SK-N-SH treated with all-trans-retinoic acid at 6 μM for 48 hours (cell line): Measurements from ENCODE around the gene FBXO7.

Source experiments
- ATAC-seq: fragments of 200-7000 bp; cut with Tn5 transposase; 3 replicates; pipeline ENCODE4 v1.9.1; 2020; ENCODE audit warnings: mild to moderate bottlenecking, moderate library complexity
- ARNTL ChIP-seq: fragments of 450-650 bp; formaldehyde crosslinking; IDR thresholded peaks from 2 replicates; pipeline ENCODE4 v1.5.0; 2020; ENCODE audit warnings: low read depth, mild to moderate bottlenecking, moderate library complexity, borderline replicate concordance
- BACH2 ChIP-seq: fragments of 250-450 bp; sonication (Bioruptor Pico); IDR thresholded peaks from 2 replicates; pipeline ENCODE4 v1.9.0; 2021; ENCODE audit warnings: mild to moderate bottlenecking, borderline replicate concordance
- CSDC2 ChIP-seq: fragments of 250-450 bp; sonication (Bioruptor Pico); IDR thresholded peaks from 2 replicates; pipeline ENCODE4 v1.5.0; 2020; ENCODE audit warnings: mild to moderate bottlenecking, moderate library complexity
- ESRRG ChIP-seq: fragments of 250-450 bp; sonication (Bioruptor Pico); IDR thresholded peaks from 2 replicates; pipeline ENCODE4 v1.6.1; 2021; ENCODE audit warnings: mild to moderate bottlenecking
- GLIS3 ChIP-seq: fragments of 250-450 bp; sonication (Bioruptor Pico); IDR thresholded peaks from 2 replicates; pipeline ENCODE4 v1.5.0; 2020; ENCODE audit warnings: mild to moderate bottlenecking, moderate library complexity
- ISL1 ChIP-seq: fragments of 250-450 bp; sonication (Bioruptor Pico); IDR thresholded peaks from 2 replicates; pipeline ENCODE4 v2.1.2; 2022; ENCODE audit warnings: mild to moderate bottlenecking, moderate library complexity
- OSR1 ChIP-seq: fragments of 250-450 bp; sonication (Bioruptor Pico); IDR thresholded peaks from 2 replicates; pipeline ENCODE4 v1.8.0; 2022; ENCODE audit warnings: moderate library complexity, mild to moderate bottlenecking, inconsistent platforms
- PPARA ChIP-seq: fragments of 250-450 bp; sonication (Bioruptor Pico); IDR thresholded peaks from 2 replicates; pipeline ENCODE4 v1.5.0; 2020; ENCODE audit warnings: mild to moderate bottlenecking, borderline replicate concordance
- RARB ChIP-seq: fragments of 250-450 bp; sonication (Bioruptor Pico); IDR thresholded peaks from 2 replicates; pipeline ENCODE4 v1.8.0; 2021; ENCODE audit warnings: mild to moderate bottlenecking, moderate library complexity
- SNAI2 ChIP-seq: fragments of 250-450 bp; sonication (Bioruptor Pico); IDR thresholded peaks from 2 replicates; pipeline ENCODE4 v1.5.0; 2020; ENCODE audit warnings: mild to moderate bottlenecking, moderate library complexity
- TCF4 ChIP-seq: fragments of 250-450 bp; sonication (Bioruptor Pico); IDR thresholded peaks from 2 replicates; pipeline ENCODE4 v1.8.0; 2021; ENCODE audit warnings: mild to moderate bottlenecking, moderate library complexity, borderline replicate concordance
- ZC3H10 ChIP-seq: fragments of 250-450 bp; sonication (Bioruptor Pico); IDR thresholded peaks from 2 replicates; pipeline ENCODE4 v1.5.1; 2021; ENCODE audit warnings: mild to moderate bottlenecking, moderate library complexity
- ZFP3 ChIP-seq: fragments of 250-450 bp; sonication (Bioruptor Pico); IDR thresholded peaks from 2 replicates; pipeline ENCODE4 v1.5.0; 2020; ENCODE audit warnings: mild to moderate bottlenecking, moderate library complexity
- ZFP30 ChIP-seq: fragments of 450-650 bp; formaldehyde crosslinking; IDR thresholded peaks from 2 replicates; pipeline ENCODE4 v1.5.0; 2022; ENCODE audit warnings: mild to moderate bottlenecking, moderate library complexity
- ZNF565 ChIP-seq: fragments of 450-650 bp; formaldehyde crosslinking; conservative IDR thresholded peaks from 2 replicates; pipeline ENCODE4 v1.5.0; 2020; ENCODE audit warnings: low read depth, mild to moderate bottlenecking, moderate library complexity
- ZNF70 ChIP-seq: fragments of 450-650 bp; formaldehyde crosslinking; IDR thresholded peaks from 2 replicates; pipeline ENCODE4 v1.5.0; 2020; ENCODE audit warnings: mild to moderate bottlenecking, moderate library complexity
- TF ChIP-seq, protein P1 (sequence below): fragments of 250-450 bp; sonication (Bioruptor Pico); IDR thresholded peaks from 2 replicates; pipeline ENCODE4 v1.5.1; 2020; ENCODE audit warnings: low read depth, mild to moderate bottlenecking, moderate library complexity
- TF ChIP-seq, protein P2 (sequence below): fragments of 250-450 bp; sonication (Bioruptor Pico); IDR thresholded peaks from 2 replicates; pipeline ENCODE4 v1.5.1; 2021; ENCODE audit warnings: mild to moderate bottlenecking, moderate library complexity
- TF ChIP-seq, protein P3 (sequence below): fragments of 250-450 bp; sonication (Bioruptor Pico); IDR thresholded peaks from 2 replicates; pipeline ENCODE4 v1.8.0; 2020; ENCODE audit warnings: mild to moderate bottlenecking, moderate library complexity, borderline replicate concordance
- TF ChIP-seq, protein P4 (sequence below): fragments of 250-450 bp; sonication (Bioruptor Pico); IDR thresholded peaks from 2 replicates; pipeline ENCODE4 v1.8.0; 2021; ENCODE audit warnings: low read depth, mild to moderate bottlenecking, moderate library complexity, borderline replicate concordance

Gene FBXO7

DNA sequence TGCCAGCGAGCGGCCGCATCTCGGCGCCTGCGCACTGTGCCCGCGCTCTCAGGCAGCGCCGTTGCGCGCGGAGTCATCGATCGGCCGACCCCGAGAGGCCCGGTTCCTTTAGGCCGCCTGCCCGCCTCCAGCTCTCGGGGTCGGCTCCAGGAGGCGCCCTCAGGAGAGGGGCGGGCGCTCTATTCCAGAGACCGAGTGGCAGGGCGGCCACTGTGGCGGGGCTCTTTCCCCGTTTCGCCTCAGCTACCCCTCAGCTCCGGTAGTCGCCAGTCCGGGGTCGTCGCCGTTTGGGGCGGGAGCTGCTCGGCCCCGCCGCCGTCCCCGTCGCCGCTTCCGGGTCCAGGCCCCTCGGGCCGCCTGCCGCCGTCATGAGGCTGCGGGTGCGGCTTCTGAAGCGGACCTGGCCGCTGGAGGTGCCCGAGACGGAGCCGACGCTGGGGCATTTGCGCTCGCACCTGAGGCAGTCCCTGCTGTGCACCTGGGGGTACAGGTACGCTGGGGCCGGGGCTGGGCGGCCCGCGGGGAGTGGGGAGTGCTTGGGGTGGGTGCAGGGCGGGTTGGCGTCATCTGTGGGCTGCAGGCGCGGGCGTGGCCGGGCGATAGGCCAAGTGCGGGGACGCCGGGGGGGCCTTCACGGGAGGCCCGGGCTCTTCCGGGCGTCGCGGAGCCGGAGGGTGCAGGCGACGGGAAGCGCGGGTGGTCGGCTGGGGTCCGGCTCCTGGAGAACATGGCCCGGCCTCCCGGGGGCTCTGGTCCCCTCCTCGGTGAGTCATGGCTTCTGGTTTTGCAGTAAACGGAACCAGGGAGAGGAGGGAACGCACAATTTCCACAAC, at the start of gene FBXO7:
TSS of gene FBXO7 (plus strand) at position 177 of the 833 bp plus-strand sequence. CDS start at position 369, 192 bp downstream.
- peak; percentile 86 for ATAC-seq
- TF ChIP-seq ARNTL = no peak
- TF ChIP-seq ZNF70 (CRISPR knock-in tag) = no peak
- no peak for TF ChIP-seq CSDC2

DNA sequence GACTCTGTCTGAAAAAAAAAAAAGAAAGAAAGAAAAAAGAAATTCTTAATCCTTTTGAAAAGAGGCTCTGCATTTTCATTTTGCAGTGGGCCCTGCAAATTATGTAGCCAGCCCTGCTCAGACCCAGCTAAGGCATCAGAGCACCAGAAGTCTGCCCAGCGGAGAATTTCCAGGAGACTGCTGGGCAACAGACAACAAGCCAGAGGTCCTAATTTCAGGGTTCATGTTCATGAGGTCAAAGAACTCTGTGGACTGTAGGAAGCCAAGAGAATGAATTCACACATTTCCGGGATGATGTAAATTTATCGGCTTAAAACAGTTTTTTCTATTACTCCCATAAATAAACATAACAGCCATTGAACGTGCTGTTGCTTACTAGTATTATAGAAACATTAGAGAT, 47.7 kb upstream of the FBXO7 start:
- TF ChIP-seq, protein P1, sequence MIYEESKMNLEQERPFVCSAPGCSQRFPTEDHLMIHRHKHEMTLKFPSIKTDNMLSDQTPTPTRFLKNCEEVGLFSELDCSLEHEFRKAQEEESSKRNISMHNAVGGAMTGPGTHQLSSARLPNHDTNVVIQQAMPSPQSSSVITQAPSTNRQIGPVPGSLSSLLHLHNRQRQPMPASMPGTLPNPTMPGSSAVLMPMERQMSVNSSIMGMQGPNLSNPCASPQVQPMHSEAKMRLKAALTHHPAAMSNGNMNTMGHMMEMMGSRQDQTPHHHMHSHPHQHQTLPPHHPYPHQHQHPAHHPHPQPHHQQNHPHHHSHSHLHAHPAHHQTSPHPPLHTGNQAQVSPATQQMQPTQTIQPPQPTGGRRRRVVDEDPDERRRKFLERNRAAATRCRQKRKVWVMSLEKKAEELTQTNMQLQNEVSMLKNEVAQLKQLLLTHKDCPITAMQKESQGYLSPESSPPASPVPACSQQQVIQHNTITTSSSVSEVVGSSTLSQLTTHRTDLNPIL (CRISPR knock-in tag) = no peak
- no peak for TF ChIP-seq CSDC2
- TF ChIP-seq, protein P2, sequence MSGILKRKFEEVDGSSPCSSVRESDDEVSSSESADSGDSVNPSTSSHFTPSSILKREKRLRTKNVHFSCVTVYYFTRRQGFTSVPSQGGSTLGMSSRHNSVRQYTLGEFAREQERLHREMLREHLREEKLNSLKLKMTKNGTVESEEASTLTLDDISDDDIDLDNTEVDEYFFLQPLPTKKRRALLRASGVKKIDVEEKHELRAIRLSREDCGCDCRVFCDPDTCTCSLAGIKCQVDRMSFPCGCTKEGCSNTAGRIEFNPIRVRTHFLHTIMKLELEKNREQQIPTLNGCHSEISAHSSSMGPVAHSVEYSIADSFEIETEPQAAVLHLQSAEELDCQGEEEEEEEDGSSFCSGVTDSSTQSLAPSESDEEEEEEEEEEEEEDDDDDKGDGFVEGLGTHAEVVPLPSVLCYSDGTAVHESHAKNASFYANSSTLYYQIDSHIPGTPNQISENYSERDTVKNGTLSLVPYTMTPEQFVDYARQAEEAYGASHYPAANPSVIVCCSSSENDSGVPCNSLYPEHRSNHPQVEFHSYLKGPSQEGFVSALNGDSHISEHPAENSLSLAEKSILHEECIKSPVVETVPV (CRISPR knock-in tag) = no peak
- TF ChIP-seq, protein P3, sequence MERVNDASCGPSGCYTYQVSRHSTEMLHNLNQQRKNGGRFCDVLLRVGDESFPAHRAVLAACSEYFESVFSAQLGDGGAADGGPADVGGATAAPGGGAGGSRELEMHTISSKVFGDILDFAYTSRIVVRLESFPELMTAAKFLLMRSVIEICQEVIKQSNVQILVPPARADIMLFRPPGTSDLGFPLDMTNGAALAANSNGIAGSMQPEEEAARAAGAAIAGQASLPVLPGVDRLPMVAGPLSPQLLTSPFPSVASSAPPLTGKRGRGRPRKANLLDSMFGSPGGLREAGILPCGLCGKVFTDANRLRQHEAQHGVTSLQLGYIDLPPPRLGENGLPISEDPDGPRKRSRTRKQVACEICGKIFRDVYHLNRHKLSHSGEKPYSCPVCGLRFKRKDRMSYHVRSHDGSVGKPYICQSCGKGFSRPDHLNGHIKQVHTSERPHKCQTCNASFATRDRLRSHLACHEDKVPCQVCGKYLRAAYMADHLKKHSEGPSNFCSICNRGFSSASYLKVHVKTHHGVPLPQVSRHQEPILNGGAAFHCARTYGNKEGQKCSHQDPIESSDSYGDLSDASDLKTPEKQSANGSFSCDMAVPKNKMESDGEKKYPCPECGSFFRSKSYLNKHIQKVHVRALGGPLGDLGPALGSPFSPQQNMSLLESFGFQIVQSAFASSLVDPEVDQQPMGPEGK (CRISPR knock-in tag) = no peak
- TF ChIP-seq, protein P4, sequence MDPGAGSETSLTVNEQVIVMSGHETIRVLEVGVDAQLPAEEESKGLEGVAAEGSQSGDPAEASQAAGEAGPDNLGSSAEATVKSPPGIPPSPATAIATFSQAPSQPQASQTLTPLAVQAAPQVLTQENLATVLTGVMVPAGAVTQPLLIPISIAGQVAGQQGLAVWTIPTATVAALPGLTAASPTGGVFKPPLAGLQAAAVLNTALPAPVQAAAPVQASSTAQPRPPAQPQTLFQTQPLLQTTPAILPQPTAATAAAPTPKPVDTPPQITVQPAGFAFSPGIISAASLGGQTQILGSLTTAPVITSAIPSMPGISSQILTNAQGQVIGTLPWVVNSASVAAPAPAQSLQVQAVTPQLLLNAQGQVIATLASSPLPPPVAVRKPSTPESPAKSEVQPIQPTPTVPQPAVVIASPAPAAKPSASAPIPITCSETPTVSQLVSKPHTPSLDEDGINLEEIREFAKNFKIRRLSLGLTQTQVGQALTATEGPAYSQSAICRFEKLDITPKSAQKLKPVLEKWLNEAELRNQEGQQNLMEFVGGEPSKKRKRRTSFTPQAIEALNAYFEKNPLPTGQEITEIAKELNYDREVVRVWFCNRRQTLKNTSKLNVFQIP = no peak
- no peak for TF ChIP-seq BACH2 (CRISPR knock-in tag)
- no peak for TF ChIP-seq ZFP30
- no peak for TF ChIP-seq ZNF70 (CRISPR knock-in tag)
- TF ChIP-seq ZNF565 (CRISPR knock-in tag) = no peak
- no peak for TF ChIP-seq RARB (CRISPR knock-in tag)
- no peak for TF ChIP-seq ZC3H10 (CRISPR knock-in tag)
- no peak for TF ChIP-seq ARNTL
- TF ChIP-seq ZFP3 = no peak
- no peak for TF ChIP-seq ISL1
- no peak for TF ChIP-seq OSR1 (CRISPR knock-in tag)
- TF ChIP-seq PPARA = no peak
- no peak for TF ChIP-seq GLIS3
- no peak for TF ChIP-seq TCF4 (CRISPR knock-in tag)
- TF ChIP-seq ESRRG (CRISPR knock-in tag) = no peak
- ATAC-seq = no peak

DNA sequence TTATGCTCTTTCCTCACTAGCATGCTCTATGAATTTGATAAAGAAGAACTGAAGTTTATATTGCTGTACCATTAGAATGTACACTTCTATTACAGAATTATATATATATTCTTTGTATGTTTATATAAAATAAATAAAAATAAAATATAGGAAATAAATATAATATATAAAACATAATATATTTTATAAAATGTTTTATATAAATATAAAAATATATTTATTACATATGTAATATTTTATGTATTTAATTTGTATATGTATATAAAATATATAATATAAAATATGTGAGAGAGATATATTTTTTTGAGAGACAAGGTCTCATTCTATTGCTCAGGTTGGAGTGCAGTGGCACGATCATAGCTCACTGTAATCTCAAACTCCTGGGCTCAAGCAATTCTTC, 44.3 kb upstream of the FBXO7 start:
- TF ChIP-seq, protein P1 (CRISPR knock-in tag) = no peak
- no peak for TF ChIP-seq ESRRG (CRISPR knock-in tag)
- TF ChIP-seq SNAI2 (CRISPR knock-in tag) = no peak
- TF ChIP-seq GLIS3 = no peak
- TF ChIP-seq ZFP30 = no peak
- no peak for TF ChIP-seq ZC3H10 (CRISPR knock-in tag)
- TF ChIP-seq, protein P4 = no peak
- no peak for TF ChIP-seq RARB (CRISPR knock-in tag)
- no peak for TF ChIP-seq CSDC2
- no peak for ATAC-seq
